Muscle of back (tissue), 11 donors: Measurements from ENCODE around the gene ASCC1. TPM values are rescaled to one million over a fixed set of nuclear protein-coding genes. Genes with fewer than 3 reads are reported as not detected.
A peak's percentile ranks its signal among the peaks of the same experiment; 100 is the strongest.

ENCODE experiments used
- DNase-seq, 3 donors: peaks; one replicate each; pipeline versions ENCODE4 v3.0.0 to v3.0.0-alpha.2; 2013
- polyA plus RNA-seq, 10 donors: library from polyadenylated mRNA; unstranded; fragments of 120-200 nt; gene quantifications; one replicate each; pipeline ENCODE4 v1.2.1, GENCODE V29; 2013; ENCODE audit not compliant: insufficient read length in 10 of 10

Gene ASCC1
- polyA plus RNA-seq, 10 donors: 19.7 to 28.2 (median 25.7) TPM

- DNase-seq: no peak
These were observed 116.5 kb downstream of the ASCC1 start for GRCh38 chr10:72099600-72099921.

- no peak for DNase-seq
These were observed 117.1 kb downstream of the ASCC1 start for GRCh38 chr10:72098836-72099599.

GRCh38 chr10:72098301-72098835 lies 117.7 kb downstream of the ASCC1 start:
- no peak for DNase-seq

- peak in 1 of 3 donors; percentile 80 for DNase-seq
These were observed 118.4 kb downstream of the ASCC1 start for GRCh38 chr10:72097448-72098300.

GRCh38 chr10:72096115-72097000 lies 119.7 kb downstream of the ASCC1 start:
- DNase-seq: peak in 1 of 3 donors; percentile 8

GRCh38 chr10:72095195-72095594 lies 120.9 kb downstream of the ASCC1 start:
- no peak for DNase-seq

- no peak for DNase-seq
These were observed 121.5 kb downstream of the ASCC1 start for GRCh38 chr10:72094574-72094973.

- DNase-seq: no peak
These were observed 122.6 kb downstream of the ASCC1 start for GRCh38 chr10:72093450-72093849.

GRCh38 chr10:72092987-72093386 lies 123.1 kb downstream of the ASCC1 start:
- no peak for DNase-seq

GRCh38 chr10:72092171-72092924 lies 123.7 kb downstream of the ASCC1 start:
- DNase-seq: no peak

- DNase-seq: no peak
These were observed 125.8 kb downstream of the ASCC1 start for GRCh38 chr10:72090326-72090725.

GRCh38 chr10:72089618-72090017 lies 126.5 kb downstream of the ASCC1 start:
- DNase-seq: peak in 1 of 3 donors; percentile 53

- DNase-seq: peak in 1 of 3 donors; percentile 77
These were observed 127.0 kb downstream of the ASCC1 start for GRCh38 chr10:72088889-72089575.

- DNase-seq: peak in 1 of 3 donors; percentile 63
These were observed 127.8 kb downstream of the ASCC1 start, which contains the start of gene SPOCK2 for GRCh38 chr10:72087969-72088888. Gene SPOCK2 (minus strand): TSS chr10:72088551. CDS start chr10:72088328, 223 bp downstream.

GRCh38 chr10:72087392-72087968 lies 128.6 kb downstream of the ASCC1 start:
- no peak for DNase-seq

- DNase-seq: peak in 1 of 3 donors; percentile 43
These were observed 129.3 kb downstream of the ASCC1 start for GRCh38 chr10:72086466-72087391.

- no peak for DNase-seq
These were observed 130.1 kb downstream of the ASCC1 start for GRCh38 chr10:72085864-72086465.
